AG04450 (cell line): ENCODE results near the gene SMIM32. TPM values are rescaled to one million over a fixed set of nuclear protein-coding genes. Genes with fewer than 3 reads are reported as not detected.

Experiments
- CTCF ChIA-PET: fragments of 300-600, 350-600 bp; formaldehyde crosslinking; extraction: SDS; loops from one replicate; lab custom pipeline; 2022; ENCODE audit warnings: antibody characterized with exemption, inconsistent platforms; lab: Charles Lee
- POLR2A ChIA-PET: fragments of 350-600 bp; formaldehyde crosslinking; extraction: SDS; loops from one replicate; lab custom pipeline; 2021; ENCODE audit warnings: antibody characterized with exemption, inconsistent platforms; lab: Yijun Ruan, JAX
- DNase-seq: peaks from one replicate; pipeline ENCODE4 v3.0.0-alpha.2; 2011; ENCODE audit warnings: low read depth, low spot score
- H3K27ac ChIP-seq: one replicate; pipeline ENCODE4 v1.5.1; 2012; ENCODE audit warnings: low read depth, low read length, control low read depth
- H3K27me3 ChIP-seq: one replicate; pipeline ENCODE4 v1.6.0; 2012; ENCODE audit warnings: low read length; ENCODE audit not compliant: control insufficient read depth, insufficient read depth
- H3K4me3 ChIP-seq: 2 replicates; pipeline ENCODE4 v1.5.1; 2011; ENCODE audit warnings: mild to moderate bottlenecking, low read depth, low read length, control low read depth
- H3K9me3 ChIP-seq: 2 replicates; pipeline ENCODE4 v1.5.1; 2012; ENCODE audit warnings: low read length; ENCODE audit not compliant: control insufficient read depth, insufficient read depth
- CTCF ChIP-seq: IDR thresholded peaks from 2 replicates; pipeline ENCODE4 v1.5.1; 2011; ENCODE audit warnings: low read depth, low read length, control low read depth, inconsistent platforms
- polyA plus RNA-seq: library from polyadenylated mRNA; depleted of rRNA; stranded (reverse); fragments of >200 nt; gene quantifications from 2 replicates; pipeline ENCODE4 v1.2.3, GENCODE V29; 2011

SMIM32 gene
- polyA plus RNA-seq, 1 experiment: not detected

- POLR2A ChIA-PET: no interaction called here
- CTCF ChIA-PET: no interaction called here
- no peak for TF ChIP-seq CTCF
- Histone ChIP-seq H3K9me3 (no peaks in the 10 kb centered on the region; the same call in 1 of the 2 replicates), H3K27ac (no peak overlapping the region), H3K27me3 (peaks cover 50% of the 10 kb centered on the region), H3K4me3 (peak overlapping the region; percentile 0; the same call in 1 of the 2 replicates)
- DNase-seq: no peak
These were observed 1.5 kb downstream of the SMIM32 start for GRCh38 chr5:136191304-136192014.

- CTCF ChIA-PET: interaction anchor here (1.5 kb wide), 1 partner anchor 18 kb away, joined by 5 read pairs; no protein-coding TSS in a partner anchor
- peaks cover 45% of the 10 kb centered on the region for H3K27me3 ChIP-seq
- no peak for DNase-seq
These were observed 2.1 kb downstream of the SMIM32 start for GRCh38 chr5:136190904-136191303.

DNA sequence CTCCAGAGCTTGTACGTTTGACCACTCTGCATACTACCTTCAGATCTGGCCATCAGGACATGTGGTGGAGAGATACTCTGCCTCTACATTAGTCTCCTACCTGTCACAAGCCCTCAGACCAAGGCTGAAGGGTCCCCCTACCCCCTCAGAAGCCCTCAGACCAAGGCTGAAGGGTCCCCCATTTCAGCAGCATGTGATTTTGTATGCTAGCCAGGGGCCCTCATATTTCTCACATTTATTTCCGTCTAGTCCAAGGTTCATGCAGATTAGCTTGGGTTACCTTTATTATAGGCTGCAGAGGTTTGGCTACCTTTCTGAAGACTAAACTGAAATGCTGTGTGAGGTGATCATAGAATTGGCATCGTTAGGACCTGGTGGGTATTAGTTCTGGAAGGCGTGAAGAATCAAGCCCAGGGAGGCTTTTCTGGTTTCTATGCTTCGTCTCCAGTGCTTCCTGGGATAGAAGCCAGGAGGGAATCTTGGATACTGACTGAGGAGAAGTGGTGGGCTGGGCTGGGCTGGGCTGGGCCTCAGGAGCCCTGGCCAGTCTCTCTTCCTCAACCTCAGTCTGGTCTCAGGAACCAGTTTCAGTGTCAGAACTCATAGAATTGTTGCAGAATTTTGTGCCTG, 2.8 kb downstream of the SMIM32 start:
- no peak overlapping the region for H3K27ac ChIP-seq
- no peak for TF ChIP-seq CTCF
- DNase-seq: no peak
- ChIA-PET POLR2A (interaction anchor here (0.9 kb wide), 1 partner anchor 10 kb away, joined by 3 read pairs; no protein-coding TSS in a partner anchor), CTCF (interaction anchor here (1.5 kb wide), 1 partner anchor 17 kb away, joined by 5 read pairs; no protein-coding TSS in a partner anchor)
- H3K27me3 ChIP-seq: peaks cover 39% of the 10 kb centered on the region
- no peak overlapping the region for H3K4me3 ChIP-seq
- H3K9me3 ChIP-seq: no peaks in the 10 kb centered on the region; the same call in 1 of the 2 replicates

More at GRCh38 chr5:136190904-136191303, 2.1 kb downstream of the SMIM32 start:
- POLR2A ChIA-PET: interaction anchor here (0.9 kb wide), 1 partner anchor 10 kb away, joined by 3 read pairs; no protein-coding TSS in a partner anchor
- no peak overlapping the region for H3K4me3 ChIP-seq
- H3K9me3 ChIP-seq: no peaks in the 10 kb centered on the region; the same call in 1 of the 2 replicates
- no peak overlapping the region for H3K27ac ChIP-seq
- TF ChIP-seq CTCF: no peak

GRCh38 chr5:136188859-136189258, 4.1 kb downstream of the SMIM32 start:
- no peak overlapping the region for H3K4me3 ChIP-seq
- CTCF ChIA-PET: interaction anchor here (0.7 kb wide), 1 partner anchor 23 kb away, joined by 4 read pairs; no protein-coding TSS in a partner anchor
- no peak for DNase-seq

More at GRCh38 chr5:136188859-136189258, 4.1 kb downstream of the SMIM32 start:
- Histone ChIP-seq H3K9me3 (no peaks in the 10 kb centered on the region; the same call in 1 of the 2 replicates), H3K27ac (no peak overlapping the region), H3K27me3 (peaks cover 26% of the 10 kb centered on the region)
- TF ChIP-seq CTCF: no peak
- POLR2A ChIA-PET: no interaction called here
